Endothelial cell of umbilical vein (primary cell): Measurements from ENCODE around the gene RASGRP1. TPM values are rescaled to one million over a fixed set of nuclear protein-coding genes. Genes with fewer than 3 reads are reported as not detected.

Experiments used
- BruUV-seq: library from RNA; stranded (reverse); fragments of 400-500 nt; replicated peaks from 2 replicates; lab custom pipeline; 2021; lab: Mats Ljungman, UMichigan
- CTCF ChIA-PET: fragments of 300-600, 350-600 bp; sonication (Branson Sonifier 250); formaldehyde crosslinking; loops from one replicate; lab custom pipeline; 2021; ENCODE audit warnings: antibody characterized with exemption, inconsistent platforms; lab: Charles Lee
- POLR2A ChIA-PET: fragments of 300-600, 350-600 bp; sonication (Branson Sonifier 250); formaldehyde crosslinking; loops from one replicate; lab custom pipeline; 2021; ENCODE audit warnings: antibody characterized with exemption, inconsistent platforms; lab: Charles Lee
- DNase-seq: peaks from one replicate; pipeline ENCODE4 v3.0.0-alpha.2; 2011; ENCODE audit warnings: low read depth, low spot score
- FAIRE-seq: peaks from 2 replicates; lab custom pipeline; 2011; peaks lifted over from hg19 to GRCh38; lab: Jason Lieb, UNC
- H2AFZ ChIP-seq: 2 replicates; pipeline ENCODE4 v1.6.0; 2012; ENCODE audit warnings: low read depth, low read length, control low read depth, inconsistent platforms
- H3K27ac ChIP-seq: 2 replicates; pipeline ENCODE4 v1.5.1; 2011; ENCODE audit warnings: low read depth, mild to moderate bottlenecking, control low read depth, low read length, moderate library complexity; ENCODE audit not compliant: insufficient read depth
- H3K27me3 ChIP-seq, 2 experiments: 2 replicates each; pipeline versions ENCODE4 v1.6.0 to v1.6.1; 2011; ENCODE audit warnings: low read length in 2 of 2, mixed read lengths in 1 of 2; ENCODE audit not compliant: control insufficient read depth in 2 of 2, insufficient read depth in 2 of 2
- H3K36me3 ChIP-seq, 2 experiments: 2 replicates in 1 of 2; 3 replicates in 1 of 2; pipeline ENCODE4 v1.5.1; 2011; ENCODE audit warnings: low read length in 2 of 2, mild to moderate bottlenecking in 1 of 2, moderate library complexity in 1 of 2; ENCODE audit not compliant: control insufficient read depth in 2 of 2, insufficient read depth in 2 of 2; ENCODE audit errors: extremely low read depth in 1 of 2
- H3K4me1 ChIP-seq: 3 replicates; pipeline ENCODE4 v1.5.1; 2011; ENCODE audit warnings: mild to moderate bottlenecking, low read length; ENCODE audit not compliant: control insufficient read depth, insufficient read depth; ENCODE audit errors: extremely low read depth
- H3K4me2 ChIP-seq: 2 replicates; pipeline ENCODE4 v1.6.1; 2011; ENCODE audit warnings: low read length, control low read depth, mixed read lengths; ENCODE audit not compliant: insufficient read depth
- H3K4me3 ChIP-seq, 3 experiments: fragments of 200-600 bp in 1 of 3; sonication (generic), shearing (Covaris generic) in 1 of 3; replicated peaks in 1 of 3; 2 replicates each; pipeline ENCODE4 v1.5.1; 2011 to 2016; ENCODE audit warnings: control low read depth in 3 of 3, low read length in 3 of 3, mild to moderate bottlenecking in 2 of 3, inconsistent platforms in 1 of 3, low read depth in 1 of 3, moderate library complexity in 1 of 3; ENCODE audit not compliant: insufficient read depth in 1 of 3
- H3K79me2 ChIP-seq: 2 replicates; pipeline ENCODE4 v1.6.0; 2012; ENCODE audit warnings: low read length, inconsistent platforms; ENCODE audit not compliant: control insufficient read depth, insufficient read depth
- H3K9ac ChIP-seq: replicated peaks from 2 replicates; pipeline ENCODE3; 2011; ENCODE audit warnings: low read length, control low read depth; ENCODE audit not compliant: insufficient read depth; ENCODE audit errors: extremely low read depth
- H3K9me1 ChIP-seq: replicated peaks from 3 replicates; pipeline ENCODE4 v1.6.0; 2011; ENCODE audit warnings: mild to moderate bottlenecking, low read length; ENCODE audit not compliant: control insufficient read depth, insufficient read depth; ENCODE audit errors: extremely low read depth
- H3K9me3 ChIP-seq: replicated peaks from 2 replicates; pipeline ENCODE4 v1.5.1; 2012; ENCODE audit warnings: low read length, inconsistent platforms; ENCODE audit not compliant: control insufficient read depth, insufficient read depth
- H4K20me1 ChIP-seq: replicated peaks from 2 replicates; pipeline ENCODE3; 2011; ENCODE audit warnings: mild to moderate bottlenecking, low read length; ENCODE audit not compliant: control insufficient read depth, insufficient read depth; ENCODE audit errors: extremely low read depth
- CTCF ChIP-seq, 2 donors: IDR thresholded peaks; 1 replicate in 1 of 2; 2 replicates in 1 of 2; pipeline ENCODE4 v1.5.1; 2011; ENCODE audit warnings: low read length in 2 of 2, mild to moderate bottlenecking in 2 of 2, moderate library complexity in 2 of 2, control low read depth in 1 of 2, inconsistent platforms in 1 of 2, low read depth in 1 of 2; ENCODE audit not compliant: insufficient read depth in 1 of 2; ENCODE audit errors: extremely low read depth in 1 of 2
- EZH2 ChIP-seq: IDR thresholded peaks from 2 replicates; pipeline ENCODE4 v1.6.1; 2012; ENCODE audit warnings: borderline replicate concordance, low read depth, mild to moderate bottlenecking, moderate library complexity, low read length, inconsistent platforms; ENCODE audit not compliant: severe bottlenecking
- FOS ChIP-seq: IDR thresholded peaks from 2 replicates; pipeline ENCODE4 v1.6.1; 2011; ENCODE audit warnings: mild to moderate bottlenecking, low read length, moderate library complexity, borderline replicate concordance; ENCODE audit not compliant: insufficient read depth
- GATA2 ChIP-seq: IDR thresholded peaks from 2 replicates; pipeline ENCODE4 v1.7.0; 2011; ENCODE audit warnings: low read depth, mild to moderate bottlenecking, moderate library complexity, mixed read lengths, low read length; ENCODE audit not compliant: insufficient read length, insufficient read depth
- JUN ChIP-seq: IDR thresholded peaks from 2 replicates; pipeline ENCODE4 v1.6.1; 2011; ENCODE audit warnings: borderline replicate concordance, low read depth; ENCODE audit not compliant: insufficient read length, insufficient read depth
- MAX ChIP-seq: IDR thresholded peaks from 2 replicates; pipeline ENCODE4 v1.6.1; 2011; ENCODE audit not compliant: insufficient read depth, insufficient read length
- MYC ChIP-seq: IDR thresholded peaks from one replicate; pipeline ENCODE4 v1.6.1; 2011; ENCODE audit warnings: mild to moderate bottlenecking, low read depth, low read length
- POLR2A ChIP-seq: IDR thresholded peaks from 2 replicates; pipeline ENCODE4 v1.6.1; 2012; ENCODE audit warnings: low read depth, mild to moderate bottlenecking, control low read depth, low read length
- POLR2AphosphoS5 ChIP-seq: IDR thresholded peaks from 2 replicates; pipeline ENCODE4 v1.6.1; 2012; ENCODE audit warnings: low read depth, mild to moderate bottlenecking, control low read depth, low read length, moderate library complexity; ENCODE audit not compliant: insufficient read depth
- dilution Hi-C: fragments of 300-500 bp; cut with MboI; formaldehyde crosslinking; loops from one replicate; pipeline ENCODE4 v1.15.0; 2019; ENCODE audit warnings: low sequenced_read_pairs; ENCODE audit not compliant: extremely low pct_ligation_motif_present
- intact Hi-C: fragments of 100-400 bp; cut with micrococcal nuclease; formaldehyde crosslinking; loops from one replicate; pipeline ENCODE4 v1.10.0; 2022
- polyA plus RNA-seq, 4 experiments: library from polyadenylated mRNA; depleted of rRNA in 3 of 4; stranded (reverse) in 3 of 4; unstranded in 1 of 4; fragments of >200 nt; gene quantifications; 2 replicates each; pipeline versions ENCODE4 v1.2.1 to v1.2.3, GENCODE V29; 2011 to 2012; ENCODE audit warnings: missing spikeins in 1 of 4
- total RNA-seq: library from RNA; stranded (reverse); gene quantifications from 2 replicates; pipeline ENCODE4 v1.2.3, GENCODE V29; 2021

Gene RASGRP1
- total and polyA plus RNA-seq, 2 donors (not counting 3 experiments of a cell fraction or from before 2014, with no cell fraction given), result 0.15 to 0.38 TPM

- Histone ChIP-seq H4K20me1 (no peaks in the 10 kb centered on the region), H3K4me1 (no peaks in the 10 kb centered on the region), H3K4me3 (no peak overlapping the region), H3K9ac (no peak overlapping the region), H3K27me3 (peaks cover 15 to 20% of the 10 kb centered on the region in 2 experiments), H2AFZ (no peak overlapping the region), H3K27ac (no peak overlapping the region), H3K4me2 (no peak overlapping the region), H3K9me1 (no peaks in the 10 kb centered on the region), H3K9me3 (no peaks in the 10 kb centered on the region), H3K36me3 (no peaks in the 10 kb centered on the region), H3K79me2 (no peaks in the 10 kb centered on the region)
- TF ChIP-seq MAX, result no peak
- TF ChIP-seq JUN, result no peak
- no peak for TF ChIP-seq POLR2A
- no peak for TF ChIP-seq GATA2
- no peak for TF ChIP-seq POLR2AphosphoS5
- TF ChIP-seq MYC, result no peak
- no peak for TF ChIP-seq CTCF (IDR thresholded peaks at IDR 0.05; ENCODE audit: extremely low read depth in 1 of 2, insufficient read depth in 1 of 2, low read depth in 1 of 2, low read length in 2 of 2)
- no peak for TF ChIP-seq FOS
- no peak for TF ChIP-seq EZH2
- ChIA-PET POLR2A (no interaction called here), CTCF (interaction anchor here (1.1 to 1.3 kb wide), 2 partner anchors 30 to 39 kb away, joined by 3 to 5 read pairs; partner anchors contain the start of gene RASGRP1)
- DNase-seq (no peak), FAIRE-seq (no peak)
- dilution Hi-C loops (no loop called here), intact Hi-C loops (no loop called here)
- BruUV-seq, result no TSS peak
These were observed 38.5 kb upstream of the RASGRP1 start for GRCh38 chr15:38602910-38603670.
